IMR-90 (cell line): Measurements from ENCODE around the gene NACC2. TPM values are rescaled to one million over a fixed set of nuclear protein-coding genes. Genes with fewer than 3 reads are reported as not detected.

Source experiments
- ATAC-seq: fragments of 200-7000 bp; cut with Tn5 transposase; 2 replicates; pipeline ENCODE4 v1.9.1; 2020; ENCODE audit warnings: low read depth, mild to moderate bottlenecking, moderate library complexity
- BruUV-seq: library from RNA; stranded (reverse); fragments of 400-500 nt; replicated peaks from 2 replicates; lab custom pipeline; 2021; lab: Mats Ljungman, UMichigan
- CTCF ChIA-PET: fragments of 300-600 bp; formaldehyde crosslinking; extraction: SDS; loops from one replicate; lab custom pipeline; 2021; ENCODE audit warnings: antibody characterized with exemption; lab: Yijun Ruan, JAX
- POLR2A ChIA-PET: fragments of 300-600 bp; sonication (Branson Sonifier 250); formaldehyde crosslinking; loops from one replicate; lab custom pipeline; 2022; ENCODE audit warnings: antibody characterized with exemption; ENCODE audit not compliant: unreplicated experiment; lab: Charles Lee
- DNase-seq: peaks from one replicate; pipeline ENCODE4 v3.0.0; 2013
- H2AFZ ChIP-seq: replicated peaks from 2 replicates; pipeline ENCODE3; 2013; ENCODE audit warnings: low read length, mild to moderate bottlenecking; ENCODE audit not compliant: poor library complexity
- H2AK5ac ChIP-seq: 2 replicates; pipeline ENCODE4 v1.6.1; 2013; ENCODE audit warnings: low read depth, low read length, inconsistent platforms
- H2AK9ac ChIP-seq: replicated peaks from 2 replicates; pipeline ENCODE3; 2013; ENCODE audit warnings: mild to moderate bottlenecking, low read depth, low read length, moderate library complexity; ENCODE audit not compliant: poor library complexity
- H2BK120ac ChIP-seq: 2 replicates; pipeline ENCODE4 v1.6.1; 2013; ENCODE audit warnings: low read depth, low read length, inconsistent platforms
- H2BK15ac ChIP-seq: 3 replicates; pipeline ENCODE4 v1.6.1; 2013; ENCODE audit warnings: low read depth, low read length, inconsistent platforms
- H2BK20ac ChIP-seq: 2 replicates; pipeline ENCODE4 v1.6.1; 2013; ENCODE audit warnings: low read depth, mild to moderate bottlenecking, inconsistent platforms, low read length, moderate library complexity
- H2BK5ac ChIP-seq: 2 replicates; pipeline ENCODE4 v1.6.1; 2013; ENCODE audit warnings: mild to moderate bottlenecking, low read depth, low read length, inconsistent platforms; ENCODE audit not compliant: poor library complexity, severe bottlenecking
- H3K14ac ChIP-seq: replicated peaks from 2 replicates; pipeline ENCODE4 v1.6.1; 2013; ENCODE audit warnings: low read depth, low read length, inconsistent platforms
- H3K18ac ChIP-seq: 2 replicates; pipeline ENCODE4 v1.6.1; 2013; ENCODE audit warnings: low read depth, low read length, control low read depth
- H3K23ac ChIP-seq: 2 replicates; pipeline ENCODE4 v1.6.1; 2013; ENCODE audit warnings: low read depth, low read length, inconsistent platforms
- H3K27ac ChIP-seq: 2 replicates; pipeline ENCODE4 v1.5.1; 2013; ENCODE audit warnings: mild to moderate bottlenecking, control low read depth, low read length; ENCODE audit not compliant: insufficient read depth
- H3K27me3 ChIP-seq: 2 replicates; pipeline ENCODE4 v1.6.1; 2013; ENCODE audit warnings: low read length; ENCODE audit not compliant: control insufficient read depth, insufficient read depth
- H3K36me3 ChIP-seq: 2 replicates; pipeline ENCODE4 v1.6.1; 2013; ENCODE audit warnings: low read length, mixed read lengths; ENCODE audit not compliant: control insufficient read depth, insufficient read depth
- H3K4ac ChIP-seq: 2 replicates; pipeline ENCODE4 v1.6.1; 2013; ENCODE audit warnings: low read depth, low read length, inconsistent platforms
- H3K4me1 ChIP-seq: 2 replicates; pipeline ENCODE4 v1.6.1; 2013; ENCODE audit warnings: low read length, mixed read lengths; ENCODE audit not compliant: control insufficient read depth, insufficient read depth
- H3K4me2 ChIP-seq: 2 replicates; pipeline ENCODE4 v1.6.1; 2013; ENCODE audit warnings: low read depth, mild to moderate bottlenecking, control low read depth, low read length, moderate library complexity
- H3K4me3 ChIP-seq: 2 replicates; pipeline ENCODE4 v1.5.1; 2013; ENCODE audit warnings: low read depth, mild to moderate bottlenecking, control low read depth, low read length, moderate library complexity; ENCODE audit not compliant: insufficient read depth
- H3K56ac ChIP-seq: 2 replicates; pipeline ENCODE4 v1.6.1; 2013; ENCODE audit warnings: low read length, inconsistent platforms; ENCODE audit not compliant: insufficient read depth; ENCODE audit errors: extremely low read depth
- H3K79me1 ChIP-seq, 2 experiments: 2 replicates each; pipeline ENCODE4 v1.6.1; 2013; ENCODE audit warnings: low read length in 2 of 2, inconsistent platforms in 1 of 2, low read depth in 1 of 2
- H3K9ac ChIP-seq: 2 replicates; pipeline ENCODE4 v1.6.1; 2013; ENCODE audit warnings: low read depth, low read length, control low read depth
- H3K9me1 ChIP-seq: 2 replicates; pipeline ENCODE4 v1.6.1; 2013; ENCODE audit warnings: low read length, inconsistent platforms; ENCODE audit not compliant: insufficient read depth
- H3K9me3 ChIP-seq: 2 replicates; pipeline ENCODE4 v1.6.1; 2013; ENCODE audit warnings: low read length; ENCODE audit not compliant: control insufficient read depth, insufficient read depth
- H4K20me1 ChIP-seq: 2 replicates; pipeline ENCODE4 v1.6.1; 2013; ENCODE audit warnings: low read length, inconsistent platforms; ENCODE audit not compliant: insufficient read depth
- H4K5ac ChIP-seq: 2 replicates; pipeline ENCODE4 v1.6.1; 2013; ENCODE audit warnings: mild to moderate bottlenecking, low read depth, low read length, control low read depth
- H4K8ac ChIP-seq, 2 experiments: 2 replicates each; pipeline ENCODE4 v1.6.1; 2013; ENCODE audit warnings: low read depth in 2 of 2, low read length in 2 of 2, control low read depth in 1 of 2, inconsistent platforms in 1 of 2
- H4K91ac ChIP-seq: 2 replicates; pipeline ENCODE4 v1.6.1; 2013; ENCODE audit warnings: low read depth, low read length, inconsistent platforms; ENCODE audit not compliant: insufficient read depth
- BHLHE40 ChIP-seq: fragments of 150-350 bp; IDR thresholded peaks from 2 replicates; pipeline ENCODE4 v1.6.1; 2016; ENCODE audit warnings: mild to moderate bottlenecking, low read depth, low read length
- CEBPB ChIP-seq: IDR thresholded peaks from 2 replicates; pipeline ENCODE4 v1.6.1; 2012; ENCODE audit warnings: low read depth, low read length, improper control_type of control experiment
- CHD1 ChIP-seq: IDR thresholded peaks from 2 replicates; pipeline ENCODE4 v1.6.1; 2012; ENCODE audit warnings: low read depth, low read length, improper control_type of control experiment
- FOS ChIP-seq: fragments of 150-350 bp; IDR thresholded peaks from 2 replicates; pipeline ENCODE4 v1.6.1; 2016; ENCODE audit warnings: low read depth, low read length
- MAFK ChIP-seq: IDR thresholded peaks from 2 replicates; pipeline ENCODE4 v1.6.1; 2012; ENCODE audit warnings: low read depth, low read length, improper control_type of control experiment
- MAZ ChIP-seq: IDR thresholded peaks from 2 replicates; pipeline ENCODE4 v1.6.1; 2012; ENCODE audit warnings: low read depth, mild to moderate bottlenecking, low read length, improper control_type of control experiment, moderate library complexity, borderline replicate concordance
- MXI1 ChIP-seq: IDR thresholded peaks from 2 replicates; pipeline ENCODE4 v1.6.1; 2012; ENCODE audit warnings: low read depth, mild to moderate bottlenecking, low read length, moderate library complexity, borderline replicate concordance
- NFE2L2 ChIP-seq: fragments of 150-350 bp; IDR thresholded peaks from 2 replicates; pipeline ENCODE4 v1.6.1; 2016; ENCODE audit warnings: low read depth, mild to moderate bottlenecking, low read length
- POLR2A ChIP-seq: IDR thresholded peaks from 2 replicates; pipeline ENCODE4 v1.6.1; 2012; ENCODE audit warnings: mild to moderate bottlenecking, low read depth, low read length
- RCOR1 ChIP-seq: IDR thresholded peaks from 2 replicates; pipeline ENCODE4 v1.6.1; 2012; ENCODE audit warnings: mild to moderate bottlenecking, low read length, improper control_type of control experiment; ENCODE audit not compliant: insufficient replicate concordance
- RFX5 ChIP-seq: IDR thresholded peaks from 2 replicates; pipeline ENCODE4 v1.8.0; 2012; ENCODE audit warnings: low read depth, mild to moderate bottlenecking, low read length, moderate library complexity
- SMC3 ChIP-seq: fragments of 150-350 bp; IDR thresholded peaks from 2 replicates; pipeline ENCODE4 v1.6.1; 2016; ENCODE audit warnings: low read depth, mild to moderate bottlenecking, antibody characterized with exemption, low read length, moderate library complexity
- USF2 ChIP-seq: fragments of 150-350 bp; IDR thresholded peaks from 2 replicates; pipeline ENCODE4 v1.6.1; 2017; ENCODE audit warnings: mild to moderate bottlenecking, antibody characterized with exemption, low read length, low read depth
- WGBS, 2 experiments: methylation state at CpG; one replicate each; pipeline versions ENCODE4 v1.1.5 to v1.1.7; 2013; ENCODE audit warnings: missing lambda C conversion rate in 2 of 2; ENCODE audit not compliant: insufficient read length in 1 of 2; ENCODE audit errors: extremely low coverage in 2 of 2; 5-methylcytosine and 5-hydroxymethylcytosine counted together
- dilution Hi-C: fragments of 300-500 bp; cut with HindIII; formaldehyde crosslinking; loops from one replicate; pipeline ENCODE4 v1.14.3; 2018; ENCODE audit warnings: low sequenced_read_pairs; ENCODE audit not compliant: unreplicated experiment
- in situ Hi-C: fragments of 300-500 bp; cut with MboI; formaldehyde crosslinking; loops from 3 replicates; pipeline ENCODE4 v1.14.3; 2019; ENCODE audit warnings: low sequenced_read_pairs, inconsistent platforms, mixed read lengths
- intact Hi-C: fragments of 100-400 bp; cut with micrococcal nuclease; formaldehyde crosslinking; loops from 2 replicates; pipeline ENCODE4 v1.10.0; 2022
- polyA plus RNA-seq, 3 experiments: library from polyadenylated mRNA; depleted of rRNA; stranded (reverse); fragments of >200 nt; gene quantifications; 2 replicates each; pipeline ENCODE4 v1.2.3, GENCODE V29; 2012; ENCODE audit warnings: low replicate concordance in 1 of 3
- total RNA-seq: library from RNA; depleted of rRNA; stranded (reverse); fragments of >200 nt; gene quantifications from 2 replicates; pipeline ENCODE4 v1.2.3, GENCODE V29; 2012

The NACC2 gene
- total and polyA plus RNA-seq, 2 of the 4 experiments (the other 2 are of a cell fraction), result 7.9 to 19.0 TPM

- peak overlapping the region; percentile 42 for H2AK9ac ChIP-seq
- H4K91ac ChIP-seq, result no peak overlapping the region
- ChIA-PET CTCF (no interaction called here), POLR2A (no interaction called here)
- H2BK15ac ChIP-seq, result no peak overlapping the region
- H3K27me3 ChIP-seq, result no peaks in the 10 kb centered on the region
- no peak overlapping the region for H3K56ac ChIP-seq
- no peak overlapping the region for H3K4me2 ChIP-seq
- peaks cover 33% of the 10 kb centered on the region for H3K36me3 ChIP-seq
- BruUV-seq, result no TSS peak
- DNase-seq (no peak), ATAC-seq (no peak)
- H2AK5ac ChIP-seq, result no peak overlapping the region
- in situ Hi-C loops (no loop called here), intact Hi-C loops (loop anchor here (2.0 kb wide), 1 partner anchor 13 kb away; no protein-coding TSS in a partner anchor), dilution Hi-C loops (no loop called here)
- peaks cover 16% of the 10 kb centered on the region for H3K4me1 ChIP-seq
- no peak overlapping the region for H3K23ac ChIP-seq
- no peak overlapping the region for H2AFZ ChIP-seq
- H3K9me1 ChIP-seq, result peaks cover 17% of the 10 kb centered on the region
- H2BK120ac ChIP-seq, result no peak overlapping the region
- TF ChIP-seq POLR2A (no peak), RFX5 (no peak), USF2 (no peak), CEBPB (no peak), FOS (no peak), BHLHE40 (no peak), MAFK (no peak), RCOR1 (no peak), CHD1 (no peak), MXI1 (no peak), SMC3 (no peak), MAZ (no peak), NFE2L2 (no peak)
- H3K9ac ChIP-seq, result no peak overlapping the region
- 80% methylated on average over 1 of the region's 21 CpGs; no CpG with 5 or more reads in 1 of the 2 experiments for WGBS, 2 experiments
- H4K5ac ChIP-seq, result no peak overlapping the region
- no peak overlapping the region for H3K4ac ChIP-seq
- no peak overlapping the region for H4K8ac ChIP-seq
- no peak overlapping the region for H3K27ac ChIP-seq
- peaks cover 68% of the 10 kb centered on the region for H4K20me1 ChIP-seq
- H3K18ac ChIP-seq, result no peak overlapping the region
- H3K79me1 ChIP-seq, result peaks cover 9 to 75% of the 10 kb centered on the region in 2 experiments
- H2BK5ac ChIP-seq, result no peak overlapping the region
- no peak overlapping the region for H2BK20ac ChIP-seq
- no peak overlapping the region for H3K4me3 ChIP-seq
- H3K14ac ChIP-seq, result no peak overlapping the region
- H3K9me3 ChIP-seq, result no peaks in the 10 kb centered on the region
Observed at GRCh38 chr9:136047775-136048559, 47.1 kb downstream of the NACC2 start.
